Glutamatergic neuron (in vitro differentiated cells): ENCODE data around the gene CER1. TPM values are rescaled to one million over a fixed set of nuclear protein-coding genes. Genes with fewer than 3 reads are reported as not detected.
A peak's percentile ranks its signal among the peaks of the same experiment; 100 is the strongest.

ENCODE experiments used
- DNase-seq: peaks from one replicate; pipeline ENCODE4 v3.0.0; 2022
- H3K27ac Mint-ChIP-seq: one replicate; pipeline ENCODE4 v1.8.0; 2020; ENCODE audit warnings: mild to moderate bottlenecking, mixed read lengths, inconsistent platforms; ENCODE audit not compliant: unreplicated experiment
- H3K27me3 Mint-ChIP-seq: one replicate; pipeline ENCODE4 v1.8.0; 2020; ENCODE audit warnings: mild to moderate bottlenecking, moderate library complexity, mixed read lengths, inconsistent platforms; ENCODE audit not compliant: unreplicated experiment
- H3K36me3 Mint-ChIP-seq: one replicate; pipeline ENCODE4 v1.8.0; 2020; ENCODE audit warnings: mild to moderate bottlenecking, mixed read lengths, inconsistent platforms; ENCODE audit not compliant: unreplicated experiment
- H3K4me1 Mint-ChIP-seq: one replicate; pipeline ENCODE4 v1.8.0; 2020; ENCODE audit warnings: mild to moderate bottlenecking, low read depth, mixed read lengths, inconsistent platforms; ENCODE audit not compliant: unreplicated experiment
- H3K4me3 Mint-ChIP-seq: one replicate; pipeline ENCODE4 v1.8.0; 2020; ENCODE audit warnings: mild to moderate bottlenecking, mixed read lengths, inconsistent platforms; ENCODE audit not compliant: unreplicated experiment
- H3K9me3 Mint-ChIP-seq: one replicate; pipeline ENCODE4 v1.8.0; 2020; ENCODE audit warnings: mild to moderate bottlenecking, moderate library complexity, mixed read lengths, inconsistent platforms; ENCODE audit not compliant: unreplicated experiment
- CTCF ChIP-seq: fragments of 200-600 bp; sonication (generic); IDR thresholded peaks from one replicate; pipeline ENCODE4 v1.5.0; 2021; ENCODE audit not compliant: partially characterized antibody, unreplicated experiment
- total RNA-seq: library from RNA; stranded (reverse); fragmentation: NEBNext Ultra II Directional; extraction: Animal tissue kit (Norgen Biotek cat#: 25700); gene quantifications from one replicate; pipeline ENCODE4 v1.2.1, GENCODE V29; 2021; ENCODE audit not compliant: unreplicated experiment

Gene CER1
- total RNA-seq, 1 donor from 2014 or later = 3.0 TPM

DNA sequence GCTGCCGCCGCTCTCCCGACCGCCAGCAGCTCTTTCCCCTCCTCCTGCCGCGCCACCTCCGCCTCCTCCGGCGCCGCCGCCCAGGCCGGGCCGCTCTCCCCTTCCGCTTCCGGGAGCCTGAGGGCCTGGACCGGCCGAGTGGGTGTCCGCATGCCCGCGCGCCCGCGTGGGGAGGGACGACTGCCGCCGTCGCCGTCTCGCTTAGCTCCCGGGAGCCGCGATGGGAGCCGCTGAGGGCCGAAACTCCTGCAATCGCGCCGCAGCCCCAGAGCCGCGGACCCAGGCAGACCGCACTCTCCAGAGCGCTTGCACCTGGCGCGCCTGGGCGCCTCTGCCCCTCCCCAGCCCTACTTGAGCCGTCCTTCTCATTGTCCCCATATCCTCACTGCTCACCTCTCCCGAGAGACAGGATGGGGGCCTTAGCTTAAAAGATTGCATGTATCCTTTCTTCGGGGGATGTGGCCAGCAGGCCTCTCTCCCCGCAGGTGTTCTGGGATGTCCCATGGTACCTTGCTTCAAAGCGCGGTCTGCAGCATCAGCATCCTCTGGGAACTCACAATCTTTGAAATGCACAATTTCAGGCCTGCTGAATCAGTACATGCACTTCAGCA, 29.2 kb downstream of the CER1 start, which contains the start of gene ZDHHC21:
Gene ZDHHC21 (minus strand): TSS at position 182 of the 611 bp plus-strand sequence. CDS start 19,092 bp downstream, outside the sequence.
- Mint-ChIP-seq H3K9me3 (peaks cover 4% of the 10 kb centered on the region), H3K36me3 (no peaks in the 10 kb centered on the region), H3K27ac (peak within 1 kb of the TSS; percentile 97)

DNA sequence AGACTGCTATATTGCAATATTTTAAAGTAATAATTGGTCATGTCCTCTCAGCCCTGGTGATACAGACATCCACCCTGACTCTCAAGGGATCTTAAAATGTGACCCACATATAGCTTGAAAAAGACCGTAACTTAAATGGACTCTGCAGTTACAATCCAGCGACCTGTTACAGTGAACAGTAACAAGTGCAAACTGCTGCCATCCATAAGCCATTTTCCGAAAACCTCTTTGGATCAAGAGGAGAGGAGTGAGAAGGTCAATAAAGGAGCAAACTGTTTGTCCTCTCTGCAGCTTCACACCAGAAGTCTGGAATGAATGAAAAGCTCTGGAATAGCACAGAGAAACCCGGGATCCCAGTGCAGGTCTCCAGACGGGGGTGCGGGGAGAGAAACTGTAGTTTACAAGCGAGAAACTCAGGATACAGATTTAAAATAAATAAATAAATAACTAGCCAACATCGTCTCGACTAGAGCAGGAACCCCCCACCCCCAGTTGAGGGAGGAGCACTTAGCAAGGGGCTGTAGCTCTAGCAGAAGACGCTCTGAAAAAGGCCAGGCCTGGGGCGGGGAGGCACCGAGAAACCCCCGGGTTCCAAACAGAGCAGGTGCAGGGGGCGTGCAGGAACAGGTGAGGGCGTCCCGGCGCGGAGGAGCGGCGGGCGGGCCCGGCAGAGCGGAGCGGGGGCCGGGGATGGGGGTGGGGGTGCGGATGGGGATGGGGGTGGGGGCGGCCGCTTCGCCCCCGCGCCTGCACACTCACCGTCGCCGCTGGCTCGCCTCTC, 29.9 kb downstream of the CER1 start:
- Mint-ChIP-seq H3K27ac (peak overlapping the region; percentile 81), H3K27me3 (peaks cover 5% of the 10 kb centered on the region), H3K9me3 (peaks cover 4% of the 10 kb centered on the region), H3K4me3 (peak overlapping the region; percentile 98), H3K4me1 (peaks cover 6% of the 10 kb centered on the region), H3K36me3 (no peaks in the 10 kb centered on the region)
- no peak for DNase-seq
- no peak for TF ChIP-seq CTCF

More for the DNA sequence above, 29.2 kb downstream of the CER1 start, which contains the start of gene ZDHHC21:
- Mint-ChIP-seq H3K4me3 (peak within 1 kb of the TSS; percentile 98), H3K27me3 (peaks cover 5% of the 10 kb centered on the region), H3K4me1 (peaks cover 6% of the 10 kb centered on the region)
- TF ChIP-seq CTCF = no peak
- DNase-seq = peak; percentile 79

- Mint-ChIP-seq H3K9me3 (peaks cover 4% of the 10 kb centered on the region), H3K36me3 (no peaks in the 10 kb centered on the region), H3K27ac (no peak overlapping the region), H3K4me1 (peaks cover 6% of the 10 kb centered on the region), H3K4me3 (no peak overlapping the region), H3K27me3 (peaks cover 5% of the 10 kb centered on the region)
- TF ChIP-seq CTCF = no peak
- no peak for DNase-seq
Measured at GRCh38 chr9:14690948-14691730, 31.4 kb downstream of the CER1 start.

- no peak overlapping the region for H3K4me3 Mint-ChIP-seq
- no peaks in the 10 kb centered on the region for H3K27me3 Mint-ChIP-seq
- H3K36me3 Mint-ChIP-seq = peaks cover 6% of the 10 kb centered on the region
- H3K27ac Mint-ChIP-seq = no peak overlapping the region
- no peaks in the 10 kb centered on the region for H3K4me1 Mint-ChIP-seq
- DNase-seq = no peak
- H3K9me3 Mint-ChIP-seq = peaks cover 2% of the 10 kb centered on the region
- TF ChIP-seq CTCF = no peak
Measured at GRCh38 chr9:14687042-14687719, 35.4 kb downstream of the CER1 start.
